GM18520 (cell line): ENCODE data around the gene ARID5B.

Experiments
- ATAC-seq: cut with Tn5 transposase; IDR thresholded peaks from one replicate; pipeline ENCODE4 v1.9.1; 2021; ENCODE audit not compliant: unreplicated experiment

The ARID5B gene

GRCh38 chr10:62085821-62086220, 184.3 kb downstream of the ARID5B start:
- ATAC-seq, result no peak

DNA sequence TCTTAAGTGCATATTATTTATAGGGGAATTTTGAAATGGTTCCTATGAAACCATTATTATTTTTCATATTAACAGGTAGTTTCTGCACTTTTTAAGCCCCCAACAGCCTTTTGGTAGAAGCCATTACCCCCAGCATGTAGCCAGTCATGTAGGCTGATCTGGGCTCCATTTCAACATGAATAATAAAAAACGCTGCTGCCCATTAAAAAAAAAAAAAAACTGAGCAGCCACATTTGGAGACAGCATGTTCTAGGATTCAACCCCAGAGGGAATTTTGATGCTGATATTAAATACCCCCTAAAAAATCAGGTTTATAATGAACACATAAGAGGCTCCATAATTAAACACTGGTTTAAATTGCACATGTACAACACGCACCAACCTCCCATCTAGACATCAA, 185.8 kb downstream of the ARID5B start:
- ATAC-seq, result no peak

GRCh38 chr10:62088786-62089185, 187.3 kb downstream of the ARID5B start:
- ATAC-seq, result no peak

GRCh38 chr10:62092301-62093030, 191.0 kb downstream of the ARID5B start:
- ATAC-seq, result no peak

- ATAC-seq, result no peak
Measured at GRCh38 chr10:62093863-62094291, 192.4 kb downstream of the ARID5B start.

DNA sequence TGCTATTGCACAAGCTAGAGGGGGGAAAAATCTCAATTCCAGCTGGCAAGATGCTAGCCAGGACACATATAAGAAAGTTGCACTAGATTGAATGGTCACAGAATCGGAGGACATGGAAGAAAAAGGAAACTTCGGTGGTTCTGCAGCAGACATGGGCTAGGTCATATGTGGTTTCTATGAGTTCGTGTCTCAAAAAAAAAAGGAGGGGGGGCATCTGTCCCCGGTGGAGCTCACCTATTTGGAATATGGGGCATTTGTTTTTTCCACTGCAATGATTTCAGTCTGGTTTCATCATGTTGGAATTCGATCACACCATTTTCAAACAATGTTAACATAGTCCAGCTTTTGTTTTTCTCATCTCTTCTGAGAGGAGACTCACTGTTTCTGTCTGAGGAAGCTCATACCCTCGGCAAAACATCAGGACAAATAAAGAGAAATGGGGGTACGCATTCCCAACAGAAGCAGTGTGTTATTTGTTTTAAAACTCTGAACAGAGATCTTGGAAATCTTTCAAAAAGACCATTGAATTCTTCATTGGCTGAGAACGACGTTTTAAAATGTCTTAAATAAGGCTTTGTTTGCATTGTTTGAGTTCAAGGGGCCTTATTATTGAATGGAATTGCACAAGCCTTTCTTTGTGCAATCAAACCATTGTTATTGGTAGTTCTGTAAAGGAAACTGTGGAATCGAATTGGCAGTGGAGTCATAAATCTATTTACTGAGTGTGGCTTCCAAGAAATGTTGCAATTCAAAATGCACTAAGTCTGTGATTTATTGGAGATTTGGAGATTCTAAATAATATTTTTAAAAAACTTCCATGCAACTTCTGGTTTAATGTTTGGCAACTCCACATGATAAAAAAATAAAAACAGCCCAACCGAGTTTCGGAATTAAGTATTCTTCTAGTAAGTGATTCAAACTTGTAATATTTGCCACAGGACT, 194.0 kb downstream of the ARID5B start:
- no peak for ATAC-seq

DNA sequence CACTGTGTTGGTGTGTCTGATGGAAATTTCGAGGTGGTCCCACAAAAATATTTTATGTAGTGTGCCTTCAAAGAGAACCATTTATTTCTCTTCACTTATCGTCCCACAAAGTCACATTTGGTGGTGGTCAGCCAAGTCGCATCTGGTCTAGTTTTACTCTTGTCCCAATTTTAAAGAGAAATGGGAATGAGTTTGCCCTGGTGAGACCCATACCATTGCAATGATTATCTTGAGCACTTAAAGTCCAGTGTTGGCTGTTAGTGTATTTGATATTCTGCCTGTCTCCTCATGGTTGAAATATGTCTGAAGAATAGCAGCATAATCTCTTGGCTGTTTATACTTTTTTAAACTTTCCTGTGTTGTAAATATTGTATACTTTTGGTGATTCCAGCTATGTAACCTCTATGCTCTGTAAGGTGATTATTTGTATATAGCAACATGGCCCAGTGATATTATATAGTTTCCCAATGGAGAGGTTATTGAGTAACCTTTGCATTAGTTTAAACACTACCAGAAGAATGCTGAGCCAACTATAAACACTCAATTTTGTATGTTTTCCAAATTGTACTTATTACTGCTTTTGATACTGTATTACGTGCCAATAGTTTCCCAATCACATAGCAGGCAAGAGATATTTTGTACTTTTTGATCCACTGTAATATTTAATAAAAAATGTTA, 194.9 kb downstream of the ARID5B start:
- ATAC-seq, result no peak

DNA sequence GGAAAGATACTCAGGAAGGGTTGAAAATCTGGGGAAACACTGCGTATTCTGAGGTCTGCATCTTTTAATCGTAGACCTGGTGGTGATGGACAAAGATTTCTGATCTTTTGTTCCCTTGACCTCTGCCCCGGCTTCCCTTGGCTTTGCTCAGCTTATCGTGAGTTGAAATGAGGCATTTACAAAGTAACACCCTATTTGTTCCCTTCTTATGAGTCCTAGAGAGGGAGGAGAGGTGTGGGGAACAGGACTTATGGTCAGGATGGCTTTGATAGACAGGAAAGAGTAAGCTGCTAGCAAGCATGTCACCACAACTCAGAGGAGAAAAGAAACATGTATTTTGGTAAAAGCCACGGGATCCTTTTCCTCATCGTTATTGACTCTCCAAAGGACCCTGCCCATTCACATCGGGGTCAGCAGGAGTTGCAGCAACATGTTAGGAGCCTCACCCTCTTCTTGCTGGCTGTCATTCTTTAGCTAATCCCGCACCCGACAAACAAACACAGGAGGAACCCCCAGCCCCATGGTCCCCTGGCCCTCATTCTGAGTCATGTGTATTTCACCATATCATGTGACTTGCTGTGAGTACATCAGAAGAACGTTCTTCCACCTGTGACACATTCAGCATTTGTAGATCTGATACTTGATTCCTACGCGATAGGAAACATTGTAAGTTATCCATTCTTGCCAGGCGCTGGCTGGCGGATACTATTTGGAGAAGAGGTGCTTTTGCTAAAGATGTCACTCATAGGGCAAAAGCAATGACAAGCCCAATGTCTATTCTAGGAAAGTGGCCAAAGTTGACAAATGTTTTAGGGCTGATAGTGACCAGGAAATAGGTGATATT, 197.0 kb downstream of the ARID5B start:
- no peak for ATAC-seq

DNA sequence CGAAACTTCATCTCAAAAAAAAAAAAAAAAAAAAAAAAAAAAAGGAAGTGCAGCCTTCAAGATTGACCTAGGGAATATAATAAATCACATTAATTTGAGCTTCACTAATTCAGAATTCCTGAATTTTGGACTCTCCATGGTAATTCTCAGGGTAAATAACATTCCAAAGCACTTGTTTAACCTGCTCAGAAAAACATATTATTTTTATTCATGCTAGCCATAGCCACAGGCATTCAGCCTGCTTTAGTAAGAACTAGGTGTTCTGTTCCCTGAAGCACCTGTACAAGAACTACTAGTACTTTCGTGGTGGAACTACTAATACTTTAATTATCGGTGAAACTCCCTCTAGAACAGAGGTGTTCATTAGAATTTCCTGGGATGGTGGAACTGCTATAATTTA, 197.8 kb downstream of the ARID5B start:
- no peak for ATAC-seq

DNA sequence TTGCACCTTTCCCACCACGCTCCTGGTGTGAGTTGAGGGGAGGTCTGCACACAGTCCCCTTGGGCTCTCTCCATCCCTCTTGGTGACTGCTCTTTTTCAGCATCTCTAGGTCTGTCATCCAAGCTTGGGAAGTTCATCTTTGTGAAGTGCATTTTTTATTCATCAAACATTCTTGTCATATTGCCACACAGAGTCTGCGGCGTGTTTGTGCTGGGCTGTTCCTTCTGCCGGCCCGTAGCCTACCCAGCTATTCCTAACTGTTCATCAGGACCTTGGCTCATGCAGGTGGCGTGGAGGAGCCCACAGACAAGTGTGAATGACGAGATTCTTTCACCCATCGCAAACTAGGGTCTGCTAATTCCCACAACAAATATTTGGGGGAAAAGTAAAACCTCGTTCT, 202.4 kb downstream of the ARID5B start:
- ATAC-seq, result no peak

GRCh38 chr10:62106929-62107519, 205.5 kb downstream of the ARID5B start:
- no peak for ATAC-seq

GRCh38 chr10:62108759-62109586, 207.5 kb downstream of the ARID5B start:
- ATAC-seq, result no peak

- ATAC-seq, result peak; percentile 48
Measured at GRCh38 chr10:62109587-62110293, 208.2 kb downstream of the ARID5B start.

DNA sequence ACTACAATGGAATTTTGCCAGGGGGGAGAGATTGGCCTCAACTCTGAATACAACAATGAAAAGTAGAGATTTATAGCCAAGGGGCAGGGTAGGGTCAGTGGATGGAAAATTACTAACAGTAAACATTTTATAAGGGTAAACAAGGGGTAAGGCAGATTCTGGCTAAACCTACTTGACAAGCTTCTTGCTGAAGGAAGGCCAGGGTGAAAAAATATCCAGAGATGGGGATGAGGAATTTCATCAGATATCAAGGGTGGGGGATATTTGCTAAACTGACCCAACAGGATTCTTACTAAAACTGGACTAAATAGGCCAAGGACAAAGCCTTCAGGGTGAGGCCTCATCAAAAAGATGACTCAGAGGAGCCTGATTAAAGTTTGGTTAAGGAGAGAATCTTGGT, 210.8 kb downstream of the ARID5B start:
- no peak for ATAC-seq

DNA sequence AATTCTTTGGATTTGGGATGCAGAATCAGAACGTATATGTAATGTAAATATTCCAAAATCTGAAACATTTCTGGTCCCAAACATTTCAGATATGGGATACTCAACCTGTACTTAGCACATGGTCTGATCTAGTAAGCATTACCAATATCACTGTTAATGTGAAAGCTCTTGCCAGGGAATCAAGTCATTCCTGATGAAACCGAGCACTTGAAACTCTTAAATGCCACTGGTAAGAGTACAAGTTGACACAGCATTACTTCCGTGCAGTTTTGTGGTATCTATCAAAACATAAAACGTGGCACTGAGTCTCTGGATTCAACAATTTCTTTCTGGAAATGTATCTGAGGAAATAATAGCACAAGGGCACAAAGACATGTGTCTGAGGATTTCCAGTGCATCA, 211.5 kb downstream of the ARID5B start:
- ATAC-seq, result no peak

DNA sequence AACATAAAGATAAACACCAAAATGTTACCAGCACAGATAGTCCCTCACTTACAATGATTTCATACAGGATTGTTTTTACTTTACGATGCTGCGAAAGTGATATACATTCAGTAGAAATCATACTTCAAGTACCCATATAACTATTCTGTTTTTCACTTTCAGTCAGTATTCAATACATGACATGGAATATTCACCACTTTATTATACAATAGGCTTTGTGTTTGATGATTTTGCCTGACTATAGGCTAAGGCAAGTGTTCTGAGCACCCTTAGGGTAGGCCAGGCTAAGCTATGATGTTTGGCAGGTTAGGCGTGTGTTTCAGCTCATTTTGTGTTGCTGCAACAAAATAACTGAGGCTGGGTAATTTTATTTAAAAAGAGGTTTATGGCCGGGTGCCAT, 212.2 kb downstream of the ARID5B start:
- no peak for ATAC-seq

DNA sequence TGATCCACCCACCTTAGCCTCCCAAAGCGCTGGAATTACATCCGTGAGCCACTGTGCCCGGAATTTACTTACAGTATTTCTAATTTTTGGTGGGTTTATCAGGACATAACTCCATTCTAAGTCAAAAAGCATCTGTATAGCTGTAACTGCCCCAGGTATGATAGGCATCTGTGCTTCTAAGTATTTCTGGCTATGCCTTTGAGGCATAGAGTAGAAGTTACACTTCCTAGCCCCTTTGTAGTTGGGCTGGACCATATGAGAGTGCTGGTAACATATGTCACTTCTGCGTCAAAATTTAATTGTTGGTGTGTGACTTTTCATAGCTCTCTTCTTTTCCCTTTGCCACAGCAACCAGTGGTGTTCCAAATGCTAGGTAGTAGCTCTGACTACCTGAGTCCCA, 213.8 kb downstream of the ARID5B start:
- no peak for ATAC-seq

GRCh38 chr10:62115842-62116241, 214.3 kb downstream of the ARID5B start:
- no peak for ATAC-seq

- no peak for ATAC-seq
Measured at GRCh38 chr10:62116896-62117295, 215.4 kb downstream of the ARID5B start.
